ENCODE results near the gene UBR7. TPM values are rescaled to one million over a fixed set of nuclear protein-coding genes. Genes with fewer than 3 reads are reported as not detected.

Gene UBR7
- total RNA-seq, 2 experiments from 2014 or later = 38.1 to 45.1 TPM

DNA sequence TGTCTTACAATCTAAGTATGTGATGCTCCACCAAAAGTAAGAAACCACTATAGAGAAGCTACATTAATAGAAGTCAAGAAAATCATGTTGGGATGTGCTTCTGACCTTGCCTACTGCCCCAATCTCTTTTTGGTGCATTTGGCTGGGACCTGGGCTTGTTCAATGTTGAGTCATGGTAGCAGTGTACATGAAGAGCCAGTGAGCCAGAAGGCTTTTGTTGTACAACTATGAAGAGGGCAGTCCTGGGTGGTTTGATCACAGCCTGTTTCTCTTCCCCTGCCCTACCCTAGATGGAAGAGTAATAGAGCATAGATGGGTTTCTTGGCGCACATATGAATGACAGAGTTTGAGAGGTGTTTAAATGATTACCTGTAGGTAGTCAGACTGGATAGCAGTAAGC, 56.4 kb downstream of the UBR7 start:
- H3K27ac ChIP-seq (ENCODE audit: low read depth, low read length, poor library complexity, severe bottlenecking) = no peak overlapping the region
- ChIA-PET POLR2A (interaction anchor here (0.6 kb wide), 1 partner anchor 30 kb away, joined by 4 read pairs; no protein-coding TSS in a partner anchor), CTCF (ENCODE audit: unreplicated experiment) (no interaction called here)
- no peak overlapping the region for H2AFZ ChIP-seq (ENCODE audit: low read length)
- no TSS peak for BruUV-seq (replicated peaks)
- H3K9me3 ChIP-seq (ENCODE audit: low read length) = no peaks in the 10 kb centered on the region
- peaks cover 20% of the 10 kb centered on the region for H3K36me3 ChIP-seq (ENCODE audit: insufficient read depth, low read length)
- no peaks in the 10 kb centered on the region for H3K4me1 ChIP-seq (ENCODE audit: insufficient read depth, low read length, poor library complexity, severe bottlenecking)
- TF ChIP-seq EZH2phosphoT487 (IDR thresholded peaks at IDR 0.05; ENCODE audit: borderline replicate concordance, low read depth, low read length) = no peak
- TF ChIP-seq, protein P1, sequence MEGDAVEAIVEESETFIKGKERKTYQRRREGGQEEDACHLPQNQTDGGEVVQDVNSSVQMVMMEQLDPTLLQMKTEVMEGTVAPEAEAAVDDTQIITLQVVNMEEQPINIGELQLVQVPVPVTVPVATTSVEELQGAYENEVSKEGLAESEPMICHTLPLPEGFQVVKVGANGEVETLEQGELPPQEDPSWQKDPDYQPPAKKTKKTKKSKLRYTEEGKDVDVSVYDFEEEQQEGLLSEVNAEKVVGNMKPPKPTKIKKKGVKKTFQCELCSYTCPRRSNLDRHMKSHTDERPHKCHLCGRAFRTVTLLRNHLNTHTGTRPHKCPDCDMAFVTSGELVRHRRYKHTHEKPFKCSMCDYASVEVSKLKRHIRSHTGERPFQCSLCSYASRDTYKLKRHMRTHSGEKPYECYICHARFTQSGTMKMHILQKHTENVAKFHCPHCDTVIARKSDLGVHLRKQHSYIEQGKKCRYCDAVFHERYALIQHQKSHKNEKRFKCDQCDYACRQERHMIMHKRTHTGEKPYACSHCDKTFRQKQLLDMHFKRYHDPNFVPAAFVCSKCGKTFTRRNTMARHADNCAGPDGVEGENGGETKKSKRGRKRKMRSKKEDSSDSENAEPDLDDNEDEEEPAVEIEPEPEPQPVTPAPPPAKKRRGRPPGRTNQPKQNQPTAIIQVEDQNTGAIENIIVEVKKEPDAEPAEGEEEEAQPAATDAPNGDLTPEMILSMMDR (conservative IDR thresholded peaks at IDR 0.05; ENCODE audit: low read length) = no peak
- intact Hi-C loops (cut with micrococcal nuclease; ENCODE audit: unreplicated experiment) = no loop called here
- no peak overlapping the region for H3K4me2 ChIP-seq (ENCODE audit: low read length)
- DNase-seq (ENCODE audit: low spot score) = no peak
- H3K9me2 ChIP-seq (ENCODE audit: insufficient read depth, low read length) = no peaks in the 10 kb centered on the region
- no peak overlapping the region for H3K4me3 ChIP-seq (ENCODE audit: low read depth, low read length, poor library complexity, severe bottlenecking)
- no peaks in the 10 kb centered on the region for H4K20me1 ChIP-seq (ENCODE audit: insufficient read depth, low read length)
- H3K79me2 ChIP-seq (ENCODE audit: insufficient read depth, low read depth, low read length) = no peaks in the 10 kb centered on the region

DNA sequence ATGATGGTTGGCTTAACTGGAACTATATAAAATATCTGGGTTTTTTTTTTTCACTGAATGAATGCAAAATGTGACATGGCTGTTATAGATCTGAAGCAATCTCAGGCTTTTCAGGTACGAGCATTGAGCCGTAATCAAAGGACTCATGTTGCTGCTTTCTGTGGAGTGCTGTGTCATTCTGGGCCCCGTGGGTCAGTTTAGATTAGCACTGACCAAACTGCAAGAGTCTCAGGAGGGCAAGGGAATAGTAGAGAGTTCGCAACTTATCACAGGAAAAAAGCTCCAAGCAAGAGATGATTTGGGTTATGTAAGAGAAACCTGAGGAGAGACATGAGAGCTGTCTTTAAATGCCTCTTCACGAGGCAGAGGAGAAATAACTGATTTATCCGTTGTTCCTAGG, 59.1 kb downstream of the UBR7 start:
- Histone ChIP-seq H4K20me1 (ENCODE audit: insufficient read depth, low read length) (no peaks in the 10 kb centered on the region), H3K9me3 (ENCODE audit: low read length) (no peaks in the 10 kb centered on the region), H3K27ac (ENCODE audit: low read depth, low read length, poor library complexity, severe bottlenecking) (no peak overlapping the region), H3K4me2 (ENCODE audit: low read length) (no peak overlapping the region), H3K79me2 (ENCODE audit: insufficient read depth, low read depth, low read length) (no peaks in the 10 kb centered on the region), H2AFZ (ENCODE audit: low read length) (no peak overlapping the region), H3K9me2 (ENCODE audit: insufficient read depth, low read length) (no peaks in the 10 kb centered on the region), H3K36me3 (ENCODE audit: insufficient read depth, low read length) (peaks cover 9% of the 10 kb centered on the region), H3K4me3 (ENCODE audit: low read depth, low read length, poor library complexity, severe bottlenecking) (no peak overlapping the region), H3K4me1 (ENCODE audit: insufficient read depth, low read length, poor library complexity, severe bottlenecking) (no peaks in the 10 kb centered on the region)
- ChIA-PET POLR2A (interaction anchor here (0.7 kb wide), 1 partner anchor 54 kb away, joined by 3 read pairs; no protein-coding TSS in a partner anchor), CTCF (ENCODE audit: unreplicated experiment) (no interaction called here)
- intact Hi-C loops (cut with micrococcal nuclease; ENCODE audit: unreplicated experiment) = no loop called here
- no peak for TF ChIP-seq EZH2phosphoT487 (IDR thresholded peaks at IDR 0.05; ENCODE audit: borderline replicate concordance, low read depth, low read length)
- TF ChIP-seq, protein P1 (conservative IDR thresholded peaks at IDR 0.05; ENCODE audit: low read length) = no peak
- no TSS peak for BruUV-seq (replicated peaks)
- DNase-seq (ENCODE audit: low spot score) = no peak

DNA sequence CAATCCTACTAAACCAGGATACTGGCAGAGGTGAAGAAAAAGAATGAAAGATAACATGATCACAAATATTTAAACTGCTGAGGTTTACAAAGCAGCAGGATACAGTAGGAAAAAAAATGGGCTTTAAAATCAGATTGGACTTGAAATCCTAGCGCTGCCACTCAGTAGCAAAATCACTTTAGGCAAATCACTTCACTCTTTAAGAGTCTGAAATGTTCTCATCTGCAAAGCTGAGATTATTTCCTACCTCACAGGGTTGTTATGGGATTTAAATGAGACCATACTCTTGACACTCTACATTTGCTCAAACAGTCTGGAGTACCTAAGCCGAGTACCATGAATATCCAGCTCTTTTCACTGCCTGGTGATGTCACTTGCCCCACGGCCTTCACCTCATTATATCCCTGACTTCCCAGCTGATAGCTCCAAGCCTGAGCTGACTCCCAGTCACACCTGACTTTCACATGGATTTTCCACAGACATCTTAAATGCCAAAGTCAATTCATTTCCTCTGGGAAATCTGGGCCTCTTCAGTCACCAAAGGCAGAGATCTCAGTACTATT, 60.2 kb downstream of the UBR7 start:
- BruUV-seq (replicated peaks) = no TSS peak
- ChIA-PET POLR2A (interaction anchor here (0.7 kb wide), 1 partner anchor 900 kb away, joined by 3 read pairs; no protein-coding TSS in a partner anchor), CTCF (ENCODE audit: unreplicated experiment) (no interaction called here)
- Histone ChIP-seq H3K4me2 (ENCODE audit: low read length) (no peak overlapping the region), H3K4me3 (ENCODE audit: low read depth, low read length, poor library complexity, severe bottlenecking) (no peak overlapping the region), H3K79me2 (ENCODE audit: insufficient read depth, low read depth, low read length) (no peaks in the 10 kb centered on the region), H3K9me2 (ENCODE audit: insufficient read depth, low read length) (no peaks in the 10 kb centered on the region), H3K4me1 (ENCODE audit: insufficient read depth, low read length, poor library complexity, severe bottlenecking) (peaks cover 5% of the 10 kb centered on the region), H2AFZ (ENCODE audit: low read length) (no peak overlapping the region), H3K36me3 (ENCODE audit: insufficient read depth, low read length) (peaks cover 5% of the 10 kb centered on the region; the same call in 1 of the 2 replicates), H3K27ac (ENCODE audit: low read depth, low read length, poor library complexity, severe bottlenecking) (no peak overlapping the region), H4K20me1 (ENCODE audit: insufficient read depth, low read length) (no peaks in the 10 kb centered on the region), H3K9me3 (ENCODE audit: low read length) (no peaks in the 10 kb centered on the region)
- no peak for DNase-seq (ENCODE audit: low spot score)
- intact Hi-C loops (cut with micrococcal nuclease; ENCODE audit: unreplicated experiment) = no loop called here
- no peak for TF ChIP-seq EZH2phosphoT487 (IDR thresholded peaks at IDR 0.05; ENCODE audit: borderline replicate concordance, low read depth, low read length)
- TF ChIP-seq, protein P1 (conservative IDR thresholded peaks at IDR 0.05; ENCODE audit: low read length) = no peak
